Gastroesophageal sphincter (tissue), 2 donors: Measurements from ENCODE around the gene PSD.

Experiments
- POLR2A ChIP-seq, 2 donors: fragments of 450-650 bp; IDR thresholded peaks; one replicate each; pipeline ENCODE4 v1.6.1; 2017; ENCODE audit warnings: antibody characterized with exemption in 2 of 2, mild to moderate bottlenecking in 2 of 2, moderate library complexity in 1 of 2
- POLR2AphosphoS5 ChIP-seq: sonication (generic); formaldehyde crosslinking; IDR thresholded peaks from one replicate; pipeline ENCODE4 v1.6.1; 2017; ENCODE audit warnings: antibody characterized with exemption

GRCh38 chr10:102406815-102407214 is 11.8 kb downstream of the PSD start:
- peak; percentile 16 for TF ChIP-seq POLR2AphosphoS5
- no peak for TF ChIP-seq POLR2A (IDR thresholded peaks at IDR 0.05)
